Neutrophil (primary cell): ENCODE measurements around the gene SETD7.
"Not testable (repeated sequence)": the region's sequence is repeated elsewhere in the genome, so short reads cannot be mapped to it uniquely, and the experiment has no call there.

Experiments used
- H3K27ac ChIP-seq: fragments of 200-600 bp; sonication (generic); 2 replicates; pipeline ENCODE4 v1.5.1; 2016; ENCODE audit warnings: mild to moderate bottlenecking, moderate library complexity
- H3K27me3 ChIP-seq: fragments of 200-600 bp; sonication (generic); 2 replicates; pipeline ENCODE4 v1.6.0; 2016; ENCODE audit warnings: mild to moderate bottlenecking
- H3K36me3 ChIP-seq: fragments of 200-600 bp; sonication (generic); 2 replicates; pipeline ENCODE4 v1.5.1; 2017
- H3K4me1 ChIP-seq, 2 experiments: fragments of 200-600 bp in 1 of 2; sonication (generic) in 1 of 2; 1 replicate in 1 of 2; 2 replicates in 1 of 2; pipeline versions ENCODE4 v1.5.1 to v1.6.1; 2013 to 2016; ENCODE audit warnings: low read depth in 1 of 2, low read length in 1 of 2, mild to moderate bottlenecking in 1 of 2, moderate library complexity in 1 of 2; ENCODE audit not compliant: control insufficient read depth in 1 of 2, insufficient read depth in 1 of 2
- H3K4me3 ChIP-seq, 2 experiments: fragments of 200-600 bp in 1 of 2; sonication (generic) in 1 of 2; 1 replicate in 1 of 2; 2 replicates in 1 of 2; pipeline ENCODE4 v1.5.1; 2013 to 2016; ENCODE audit warnings: low read depth in 1 of 2, low read length in 1 of 2, mild to moderate bottlenecking in 1 of 2, moderate library complexity in 1 of 2
- H3K9me3 ChIP-seq: fragments of 200-600 bp; sonication (generic); 2 replicates; pipeline ENCODE4 v1.5.1; 2016
- CTCF ChIP-seq: fragments of 200-600 bp; sonication (generic); IDR thresholded peaks from 2 replicates; pipeline ENCODE4 v1.5.1; 2016; ENCODE audit warnings: antibody characterized with exemption

Gene SETD7

DNA sequence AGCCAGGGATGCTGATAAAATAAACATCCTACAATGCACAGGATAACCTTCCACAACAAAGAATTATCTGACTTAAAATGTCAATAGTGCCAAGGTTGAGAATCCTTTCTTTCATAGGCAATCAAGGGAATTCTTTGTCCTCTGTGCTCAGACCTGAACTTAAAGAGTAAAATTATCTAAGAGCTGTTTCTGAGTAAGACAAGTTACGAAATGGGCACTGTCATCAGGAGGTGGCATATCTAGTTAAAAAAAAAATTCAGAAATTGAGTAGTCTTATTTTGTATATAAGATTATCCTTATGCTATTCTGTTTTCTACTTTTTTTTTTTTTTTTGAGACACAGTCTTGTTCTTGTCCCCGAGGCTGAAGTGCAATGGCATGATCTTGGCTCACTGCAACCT is 105.4 kb downstream of the SETD7 start:
- peaks cover 3% of the 10 kb centered on the region for H3K36me3 ChIP-seq
- H3K4me1 ChIP-seq = peaks cover 34 to 44% of the 10 kb centered on the region in 2 experiments
- H3K27ac ChIP-seq = no peak overlapping the region
- no peak for TF ChIP-seq CTCF
- H3K4me3 ChIP-seq = no peak overlapping the region
- no peaks in the 10 kb centered on the region for H3K27me3 ChIP-seq
- no peaks in the 10 kb centered on the region for H3K9me3 ChIP-seq

- H3K27me3 ChIP-seq, H3K4me3 ChIP-seq, H3K36me3 ChIP-seq, H3K27ac ChIP-seq, H3K9me3 ChIP-seq: not testable (repeated sequence)
- peaks cover 11 to 19% of the 10 kb centered on the region in 2 experiments for H3K4me1 ChIP-seq
Measured at GRCh38 chr4:139447078-139447477, 108.9 kb downstream of the SETD7 start.
